HG03558 (cell line): Measurements from ENCODE around the gene EWSR1.

Source experiments
- ATAC-seq: cut with Tn5 transposase; IDR thresholded peaks from one replicate; pipeline ENCODE4 v1.9.1; 2021; ENCODE audit warnings: moderate number of reproducible peaks; ENCODE audit not compliant: unreplicated experiment; ENCODE audit errors: extremely low read depth

EWSR1 gene

GRCh38 chr22:29300807-29301601 is 32.9 kb downstream of the EWSR1 start:
- no peak for ATAC-seq

GRCh38 chr22:29301716-29302401 is 33.8 kb downstream of the EWSR1 start:
- ATAC-seq: no peak

- no peak for ATAC-seq
Measured at GRCh38 chr22:29302402-29302680, 34.3 kb downstream of the EWSR1 start.

- no peak for ATAC-seq
Measured at GRCh38 chr22:29302681-29303465, 34.8 kb downstream of the EWSR1 start.

- no peak for ATAC-seq
Measured at GRCh38 chr22:29305836-29306174, 37.7 kb downstream of the EWSR1 start.

- ATAC-seq: no peak
Measured at GRCh38 chr22:29306175-29306834, 38.2 kb downstream of the EWSR1 start, which contains the start of gene GAS2L1. Gene GAS2L1, plus strand, starts transcription at chr22:29306650. Its CDS starts 1,456 bp downstream, at chr22:29308106.

- ATAC-seq: no peak
Measured at GRCh38 chr22:29306835-29307595, 38.9 kb downstream of the EWSR1 start.

GRCh38 chr22:29307596-29308147 is 39.6 kb downstream of the EWSR1 start:
- no peak for ATAC-seq

- no peak for ATAC-seq
Measured at GRCh38 chr22:29308148-29308790, 40.2 kb downstream of the EWSR1 start.

- ATAC-seq: no peak
Measured at GRCh38 chr22:29308791-29309262, 40.8 kb downstream of the EWSR1 start.

GRCh38 chr22:29309332-29310064 is 41.4 kb downstream of the EWSR1 start:
- ATAC-seq: no peak

- ATAC-seq: no peak
Measured at GRCh38 chr22:29310065-29310862, 42.2 kb downstream of the EWSR1 start.

GRCh38 chr22:29310863-29311339 is 42.8 kb downstream of the EWSR1 start:
- ATAC-seq: no peak

- no peak for ATAC-seq
Measured at GRCh38 chr22:29311464-29312217, 43.6 kb downstream of the EWSR1 start.

- no peak for ATAC-seq
Measured at GRCh38 chr22:29312218-29313125, 44.4 kb downstream of the EWSR1 start.

GRCh38 chr22:29313126-29313575 is 45.1 kb downstream of the EWSR1 start:
- ATAC-seq: no peak
